ENCODE measurements around the gene CD200R1. TPM values are rescaled to one million over a fixed set of nuclear protein-coding genes. Genes with fewer than 3 reads are reported as not detected.

The CD200R1 gene
- total and polyA plus RNA-seq, 2 of the 13 experiments (the other 11 are each of a cell fraction or from before 2014, with no cell fraction given) = 0.04 TPM; not detected in 1

- TF ChIP-seq ZNF740 (CRISPR knock-in tag; IDR thresholded peaks at IDR 0.05) (no peak), HHEX (CRISPR knock-in tag; IDR thresholded peaks at IDR 0.05) (no peak), NPAS2 (CRISPR knock-in tag; IDR thresholded peaks at IDR 0.05; ENCODE audit: borderline replicate concordance) (no peak), DMTF1 (CRISPR knock-in tag; IDR thresholded peaks at IDR 0.05) (0 out of 2 replicates have a peak, but pooled peaks have one; percentile 44), ZBTB14 (CRISPR knock-in tag; IDR thresholded peaks at IDR 0.05) (no peak), KLF11 (CRISPR knock-in tag; IDR thresholded peaks at IDR 0.05) (peak; percentile 46; the same call in 1 of the 2 replicates), SALL1 (CRISPR knock-in tag; IDR thresholded peaks at IDR 0.05) (peak; percentile 83), ZNF720 (CRISPR knock-in tag; IDR thresholded peaks at IDR 0.05) (no peak), ZNF552 (CRISPR knock-in tag; IDR thresholded peaks at IDR 0.05; ENCODE audit: borderline replicate concordance) (0 out of 2 replicates have a peak, but pooled peaks have one; percentile 57), MED8 (CRISPR knock-in tag; IDR thresholded peaks at IDR 0.05; ENCODE audit: insufficient replicate concordance) (peak; percentile 79), ZNF879 (CRISPR knock-in tag; IDR thresholded peaks at IDR 0.05) (no peak), ARNTL (CRISPR knock-in tag; IDR thresholded peaks at IDR 0.05) (peak; percentile 70; the same call in 1 of the 2 replicates), AFF4 (CRISPR knock-in tag; IDR thresholded peaks at IDR 0.05) (0 out of 2 replicates have a peak, but pooled peaks have one; percentile 73), ZNF256 (CRISPR knock-in tag; conservative IDR thresholded peaks at IDR 0.05) (peak; percentile 16; the same call in 1 of the 2 replicates), ZFY (CRISPR knock-in tag; IDR thresholded peaks at IDR 0.05) (peak; percentile 96), ZNF580 (CRISPR knock-in tag; IDR thresholded peaks at IDR 0.05; ENCODE audit: borderline replicate concordance, low read depth) (0 out of 2 replicates have a peak, but pooled peaks have one; percentile 26), MYC (CRISPR knock-in tag; IDR thresholded peaks at IDR 0.05; ENCODE audit: borderline replicate concordance) (peak; percentile 86), SMAD9 (CRISPR knock-in tag; IDR thresholded peaks at IDR 0.05) (no peak), ZNF790 (CRISPR knock-in tag; IDR thresholded peaks at IDR 0.05; ENCODE audit: borderline replicate concordance) (0 out of 2 replicates have a peak, but pooled peaks have one; percentile 17), MIXL1 (CRISPR knock-in tag; IDR thresholded peaks at IDR 0.05) (0 out of 2 replicates have a peak, but pooled peaks have one; percentile 8)
Measured at GRCh38 chr3:113019182-113020137, 44.6 kb upstream of the CD200R1 start (continued).

Data from HepG2 (cell line).